ENCODE results near the gene MEGF9. TPM values are rescaled to one million over a fixed set of nuclear protein-coding genes. Genes with fewer than 3 reads are reported as not detected.

The MEGF9 gene
- total and polyA plus RNA-seq, 2 donors (not counting 3 experiments of a cell fraction or from before 2014, with no cell fraction given), result 4.0 to 13.0 TPM

DNA sequence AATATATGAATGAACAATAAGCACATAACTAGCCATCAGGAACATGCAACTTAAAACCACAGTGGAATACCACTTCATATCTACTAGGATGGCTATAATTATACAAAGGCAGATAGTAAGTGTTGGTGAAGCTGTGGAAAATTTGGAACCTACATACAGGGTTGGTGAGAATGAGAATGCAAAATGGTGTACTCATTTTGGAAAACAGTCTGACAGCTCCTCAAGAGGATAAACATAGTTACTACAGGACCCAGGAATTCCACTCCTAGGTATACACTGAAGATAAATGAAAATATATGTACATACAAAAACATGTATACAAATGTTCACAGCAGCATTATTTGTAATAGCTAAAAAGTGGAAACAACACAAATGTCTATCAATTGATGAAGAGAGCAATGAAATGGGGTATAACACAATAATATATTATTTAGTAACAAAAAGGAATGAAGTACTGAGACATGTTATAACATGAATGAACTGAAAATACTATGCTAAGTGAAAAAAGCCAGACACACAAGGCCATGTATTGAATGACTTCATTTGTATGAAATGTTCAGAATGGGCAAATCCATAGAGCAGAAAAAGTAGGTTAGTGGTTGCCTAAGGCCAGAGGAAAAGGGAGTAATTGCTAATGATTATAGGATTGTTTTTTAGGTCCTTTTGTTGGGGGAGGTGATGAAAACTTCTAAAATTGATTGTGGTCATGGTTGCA is 103.1 kb downstream of the MEGF9 start:
- Histone ChIP-seq H3K4me3 (replicated peaks in 1 of 3; ENCODE audit: insufficient read depth in 1 of 3, low read depth in 1 of 3, low read length in 3 of 3) (no peak overlapping the region), H3K9ac (replicated peaks; ENCODE audit: extremely low read depth, insufficient read depth, low read length) (no peak overlapping the region), H3K9me1 (replicated peaks; ENCODE audit: control insufficient read depth, extremely low read depth, insufficient read depth, low read length) (no peaks in the 10 kb centered on the region), H3K27me3 (ENCODE audit: control insufficient read depth in 2 of 2, insufficient read depth in 2 of 2, low read length in 2 of 2) (no peaks in the 10 kb centered on the region), H3K4me1 (ENCODE audit: control insufficient read depth, extremely low read depth, insufficient read depth, low read length) (no peaks in the 10 kb centered on the region), H3K36me3 (ENCODE audit: control insufficient read depth in 2 of 2, extremely low read depth in 1 of 2, insufficient read depth in 2 of 2, low read length in 2 of 2) (no peaks in the 10 kb centered on the region), H2AFZ (ENCODE audit: low read depth, low read length) (no peak overlapping the region), H3K27ac (ENCODE audit: insufficient read depth, low read depth, low read length) (no peak overlapping the region), H3K79me2 (ENCODE audit: control insufficient read depth, insufficient read depth, low read length) (no peaks in the 10 kb centered on the region), H3K4me2 (ENCODE audit: insufficient read depth, low read length) (no peak overlapping the region), H4K20me1 (replicated peaks; ENCODE audit: control insufficient read depth, extremely low read depth, insufficient read depth, low read length) (no peaks in the 10 kb centered on the region), H3K9me3 (replicated peaks; ENCODE audit: control insufficient read depth, insufficient read depth, low read length) (no peaks in the 10 kb centered on the region)
- no TSS peak for BruUV-seq (replicated peaks)
- intact Hi-C loops (cut with micrococcal nuclease) (no loop called here), dilution Hi-C loops (cut with MboI; ENCODE audit: extremely low pct_ligation_motif_present, low sequenced_read_pairs) (no loop called here)
- ChIA-PET CTCF (interaction anchor here (0.6 to 2.2 kb wide), 6 partner anchors 9 to 449 kb away, joined by 3 to 13 read pairs (median 3); no protein-coding TSS in a partner anchor), POLR2A (no interaction called here)
- DNase-seq (ENCODE audit: low read depth, low spot score) (no peak), FAIRE-seq (no peak)
- TF ChIP-seq EZH2 (IDR thresholded peaks at IDR 0.05; ENCODE audit: borderline replicate concordance, low read depth, low read length, severe bottlenecking) (no peak), FOS (IDR thresholded peaks at IDR 0.05; ENCODE audit: borderline replicate concordance, insufficient read depth, low read length) (no peak), JUN (IDR thresholded peaks at IDR 0.05; ENCODE audit: borderline replicate concordance, insufficient read depth, insufficient read length, low read depth) (no peak), POLR2A (IDR thresholded peaks at IDR 0.05; ENCODE audit: low read depth, low read length) (no peak), POLR2AphosphoS5 (IDR thresholded peaks at IDR 0.05; ENCODE audit: insufficient read depth, low read depth, low read length) (no peak), GATA2 (IDR thresholded peaks at IDR 0.05; ENCODE audit: insufficient read depth, insufficient read length, low read depth, low read length) (no peak), MYC (IDR thresholded peaks at IDR 0.05; ENCODE audit: low read depth, low read length) (no peak)
- TF ChIP-seq, protein P1, sequence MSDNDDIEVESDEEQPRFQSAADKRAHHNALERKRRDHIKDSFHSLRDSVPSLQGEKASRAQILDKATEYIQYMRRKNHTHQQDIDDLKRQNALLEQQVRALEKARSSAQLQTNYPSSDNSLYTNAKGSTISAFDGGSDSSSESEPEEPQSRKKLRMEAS (IDR thresholded peaks at IDR 0.05; ENCODE audit: insufficient read depth, insufficient read length), result no peak
- TF ChIP-seq, protein P2, sequence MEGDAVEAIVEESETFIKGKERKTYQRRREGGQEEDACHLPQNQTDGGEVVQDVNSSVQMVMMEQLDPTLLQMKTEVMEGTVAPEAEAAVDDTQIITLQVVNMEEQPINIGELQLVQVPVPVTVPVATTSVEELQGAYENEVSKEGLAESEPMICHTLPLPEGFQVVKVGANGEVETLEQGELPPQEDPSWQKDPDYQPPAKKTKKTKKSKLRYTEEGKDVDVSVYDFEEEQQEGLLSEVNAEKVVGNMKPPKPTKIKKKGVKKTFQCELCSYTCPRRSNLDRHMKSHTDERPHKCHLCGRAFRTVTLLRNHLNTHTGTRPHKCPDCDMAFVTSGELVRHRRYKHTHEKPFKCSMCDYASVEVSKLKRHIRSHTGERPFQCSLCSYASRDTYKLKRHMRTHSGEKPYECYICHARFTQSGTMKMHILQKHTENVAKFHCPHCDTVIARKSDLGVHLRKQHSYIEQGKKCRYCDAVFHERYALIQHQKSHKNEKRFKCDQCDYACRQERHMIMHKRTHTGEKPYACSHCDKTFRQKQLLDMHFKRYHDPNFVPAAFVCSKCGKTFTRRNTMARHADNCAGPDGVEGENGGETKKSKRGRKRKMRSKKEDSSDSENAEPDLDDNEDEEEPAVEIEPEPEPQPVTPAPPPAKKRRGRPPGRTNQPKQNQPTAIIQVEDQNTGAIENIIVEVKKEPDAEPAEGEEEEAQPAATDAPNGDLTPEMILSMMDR (IDR thresholded peaks at IDR 0.05; ENCODE audit: extremely low read depth in 1 of 2, insufficient read depth in 1 of 2, low read depth in 1 of 2, low read length in 2 of 2), result no peak
